Stomach smooth muscle (tissue), 2 donors: ENCODE measurements around the gene LRRC4C.
"Not testable (repeated sequence)": the region's sequence is repeated elsewhere in the genome, so short reads cannot be mapped to it uniquely, and the experiment has no call there.

Source experiments
- H3K27ac ChIP-seq: one replicate; pipeline ENCODE4 v1.7.0; 2013; ENCODE audit warnings: mild to moderate bottlenecking, low read length, inconsistent platforms
- H3K27me3 ChIP-seq, 2 donors: one replicate each; pipeline ENCODE4 v1.7.0; 2013; ENCODE audit warnings: low read length in 2 of 2; ENCODE audit not compliant: insufficient read depth in 2 of 2, control insufficient read depth in 1 of 2
- H3K36me3 ChIP-seq, 2 donors: one replicate each; pipeline ENCODE4 v1.7.0; 2013; ENCODE audit warnings: low read length in 2 of 2; ENCODE audit not compliant: control insufficient read depth in 2 of 2, insufficient read depth in 2 of 2
- H3K4me1 ChIP-seq: one replicate; pipeline ENCODE4 v1.7.0; 2013; ENCODE audit warnings: low read length; ENCODE audit not compliant: control insufficient read depth, insufficient read depth
- H3K4me3 ChIP-seq, 2 donors: one replicate each; pipeline ENCODE4 v1.7.0; 2013; ENCODE audit warnings: low read length in 2 of 2
- H3K9ac ChIP-seq, 2 donors: one replicate each; pipeline ENCODE4 v1.7.0; 2013; ENCODE audit warnings: low read length in 2 of 2, mild to moderate bottlenecking in 1 of 2
- H3K9me3 ChIP-seq, 2 donors: one replicate each; pipeline ENCODE4 v1.7.0; 2013; ENCODE audit warnings: low read length in 2 of 2; ENCODE audit not compliant: control insufficient read depth in 2 of 2
- donor health status: healthy.
- donor health status: Pancreatic carcinoma.

The LRRC4C gene

GRCh38 chr11:40975076-40975475 is 484.4 kb downstream of the LRRC4C start:
- peaks cover 0 to 2% of the 10 kb centered on the region in 2 donors for H3K9me3 ChIP-seq
- H3K27ac ChIP-seq: no peak overlapping the region

GRCh38 chr11:40974186-40974795 is 485.2 kb downstream of the LRRC4C start:
- Histone ChIP-seq H3K27ac (no peak overlapping the region), H3K9me3 (peaks cover 0 to 6% of the 10 kb centered on the region in 2 donors), H3K4me1 (no peaks in the 10 kb centered on the region)

More at GRCh38 chr11:40975076-40975475, 484.4 kb downstream of the LRRC4C start:
- no peak overlapping the region for H3K4me3 ChIP-seq
- H3K4me1 ChIP-seq: no peaks in the 10 kb centered on the region
- H3K27me3 ChIP-seq: no peaks in the 10 kb centered on the region
- no peaks in the 10 kb centered on the region for H3K36me3 ChIP-seq
- no peak overlapping the region for H3K9ac ChIP-seq

GRCh38 chr11:40958707-40959106 is 500.7 kb downstream of the LRRC4C start:
- Histone ChIP-seq H3K4me3 (no peak overlapping the region), H3K27ac (no peak overlapping the region), H3K4me1 (no peaks in the 10 kb centered on the region), H3K9me3 (no peaks in the 10 kb centered on the region), H3K36me3 (no peaks in the 10 kb centered on the region), H3K9ac (no peak overlapping the region), H3K27me3 (no peaks in the 10 kb centered on the region)

More at GRCh38 chr11:40974186-40974795, 485.2 kb downstream of the LRRC4C start:
- H3K4me3 ChIP-seq: no peak overlapping the region
- no peaks in the 10 kb centered on the region for H3K27me3 ChIP-seq
- H3K36me3 ChIP-seq: no peaks in the 10 kb centered on the region
- no peak overlapping the region for H3K9ac ChIP-seq

DNA sequence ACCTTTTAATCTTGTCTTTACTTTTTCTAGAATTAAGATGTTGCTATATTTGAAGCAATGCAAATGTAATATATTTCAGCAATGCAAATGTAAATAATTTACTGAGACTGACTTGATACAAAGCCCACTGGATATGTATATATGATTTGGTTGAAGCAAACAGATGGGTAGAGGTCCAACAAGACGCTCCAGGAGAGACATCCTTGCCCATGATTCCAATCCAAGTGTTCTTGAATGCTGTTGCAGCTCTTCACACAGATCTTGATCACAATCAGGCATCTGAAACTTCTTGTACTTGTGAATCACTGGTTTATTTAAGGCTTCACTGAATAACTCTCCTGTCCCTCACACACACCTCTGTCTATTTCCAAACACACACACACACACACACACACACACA is 507.0 kb downstream of the LRRC4C start:
- Histone ChIP-seq H3K4me1 (no peaks in the 10 kb centered on the region), H3K9me3 (no peaks in the 10 kb centered on the region), H3K9ac (no peak overlapping the region), H3K36me3 (no peaks in the 10 kb centered on the region), H3K27me3 (no peaks in the 10 kb centered on the region), H3K4me3 (no peak overlapping the region), H3K27ac (no peak overlapping the region)

GRCh38 chr11:40938002-40938401 is 521.5 kb downstream of the LRRC4C start:
- Histone ChIP-seq H3K4me3 (no peak overlapping the region), H3K4me1 (no peaks in the 10 kb centered on the region), H3K9me3 (no peaks in the 10 kb centered on the region), H3K27ac (no peak overlapping the region), H3K9ac (no peak overlapping the region), H3K36me3 (no peaks in the 10 kb centered on the region), H3K27me3 (no peaks in the 10 kb centered on the region)

- no peaks in the 10 kb centered on the region for H3K9me3 ChIP-seq
- no peaks in the 10 kb centered on the region for H3K4me1 ChIP-seq
- H3K9ac ChIP-seq: no peak overlapping the region
- no peak overlapping the region for H3K4me3 ChIP-seq
- H3K27ac ChIP-seq: no peak overlapping the region
- H3K36me3 ChIP-seq: no peaks in the 10 kb centered on the region
- no peaks in the 10 kb centered on the region for H3K27me3 ChIP-seq
These were observed 534.5 kb downstream of the LRRC4C start for GRCh38 chr11:40924915-40925314.

DNA sequence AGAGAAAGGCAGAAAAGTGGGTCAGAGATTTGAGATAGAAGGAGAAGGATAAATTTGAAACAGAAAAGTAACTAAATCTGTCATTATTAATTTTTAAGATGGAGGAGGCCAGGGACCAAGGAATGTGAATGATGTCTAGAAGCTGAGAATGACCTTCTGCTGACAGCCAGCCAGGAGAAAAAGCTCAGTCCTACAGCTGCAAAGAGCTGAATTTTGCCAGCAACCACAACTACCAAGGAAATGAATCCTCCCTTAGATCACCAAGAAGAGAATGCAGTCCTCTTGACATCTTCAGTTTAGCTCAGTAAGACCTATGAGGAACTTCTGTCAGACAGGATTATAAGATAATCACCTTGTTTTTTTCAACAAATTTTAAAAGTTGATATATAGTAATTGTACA is 538.2 kb downstream of the LRRC4C start:
- Histone ChIP-seq H3K4me1 (no peaks in the 10 kb centered on the region), H3K27ac (no peak overlapping the region), H3K4me3 (no peak overlapping the region)

DNA sequence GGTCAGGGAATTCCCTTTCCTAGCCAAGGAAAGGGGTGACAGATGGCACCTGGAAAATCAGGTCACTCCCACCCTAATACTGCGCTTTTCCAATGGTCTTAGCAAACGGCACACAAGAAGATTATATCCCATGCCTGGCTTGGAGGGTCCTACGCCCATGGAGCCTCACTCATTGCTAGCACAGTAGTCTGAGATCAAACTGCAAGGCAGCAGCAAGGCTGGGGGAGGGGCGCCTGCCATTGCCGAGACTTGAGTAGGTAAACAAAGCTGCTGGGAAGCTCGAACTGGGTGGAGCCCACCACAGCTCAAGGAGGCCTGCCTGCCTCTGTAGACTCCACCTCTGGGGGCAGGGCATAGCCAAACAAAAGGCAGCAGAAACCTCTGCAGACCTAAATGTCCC is 548.7 kb downstream of the LRRC4C start:
- H3K36me3 ChIP-seq, H3K9ac ChIP-seq, H3K4me1 ChIP-seq, H3K4me3 ChIP-seq, H3K9me3 ChIP-seq, H3K27me3 ChIP-seq, H3K27ac ChIP-seq: not testable (repeated sequence)

More for the DNA sequence above, 538.2 kb downstream of the LRRC4C start:
- H3K9me3 ChIP-seq: no peaks in the 10 kb centered on the region
- no peak overlapping the region for H3K9ac ChIP-seq
- H3K36me3 ChIP-seq: no peaks in the 10 kb centered on the region
- H3K27me3 ChIP-seq: no peaks in the 10 kb centered on the region

GRCh38 chr11:40894501-40894900 is 565.0 kb downstream of the LRRC4C start:
- H3K4me1 ChIP-seq: no peaks in the 10 kb centered on the region
- no peak overlapping the region for H3K4me3 ChIP-seq
- no peaks in the 10 kb centered on the region for H3K36me3 ChIP-seq
- no peaks in the 10 kb centered on the region for H3K9me3 ChIP-seq
- H3K27ac ChIP-seq: no peak overlapping the region
- H3K27me3 ChIP-seq: no peaks in the 10 kb centered on the region
- no peak overlapping the region for H3K9ac ChIP-seq

DNA sequence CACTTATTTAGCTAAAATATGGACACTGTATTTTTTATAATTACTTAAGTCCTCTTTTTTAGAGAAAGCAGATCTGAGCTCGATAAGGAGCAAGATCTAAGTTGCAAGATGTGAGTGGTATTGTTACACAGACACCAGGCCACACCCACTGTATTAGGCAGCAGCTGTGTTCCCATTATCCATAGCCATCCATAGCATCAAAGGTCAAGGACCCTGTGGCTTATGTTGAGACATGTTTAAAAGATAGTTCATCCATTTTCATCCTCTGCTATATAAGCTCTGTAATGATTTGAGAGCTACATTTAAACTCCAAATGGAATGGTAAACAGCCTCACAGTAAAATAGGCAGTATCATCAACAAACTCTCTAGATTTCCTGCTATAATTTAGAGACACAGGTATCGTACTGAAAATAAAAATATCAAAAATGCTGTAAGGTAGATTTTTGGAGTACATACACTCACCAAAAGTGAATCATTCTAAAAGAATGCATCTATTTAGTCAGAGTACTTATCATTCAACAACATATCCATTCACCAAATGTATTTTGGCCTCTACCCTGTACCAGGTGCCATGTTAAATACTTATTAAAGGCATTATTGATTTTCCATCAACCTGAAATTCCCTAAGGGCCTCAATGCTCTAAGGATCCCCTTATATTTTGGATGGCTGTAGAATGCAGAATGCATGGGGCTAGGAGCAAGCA is 574.0 kb downstream of the LRRC4C start:
- no peak overlapping the region for H3K9ac ChIP-seq
- no peak overlapping the region for H3K27ac ChIP-seq
- no peaks in the 10 kb centered on the region for H3K36me3 ChIP-seq
- H3K4me1 ChIP-seq: no peaks in the 10 kb centered on the region
- no peak overlapping the region for H3K4me3 ChIP-seq
- no peaks in the 10 kb centered on the region for H3K9me3 ChIP-seq
- H3K27me3 ChIP-seq: no peaks in the 10 kb centered on the region

- H3K9ac ChIP-seq: no peak overlapping the region
- H3K4me1 ChIP-seq: no peaks in the 10 kb centered on the region
- no peaks in the 10 kb centered on the region for H3K27me3 ChIP-seq
- H3K27ac ChIP-seq: no peak overlapping the region
- no peaks in the 10 kb centered on the region for H3K9me3 ChIP-seq
- no peaks in the 10 kb centered on the region for H3K36me3 ChIP-seq
- H3K4me3 ChIP-seq: no peak overlapping the region
These were observed 577.2 kb downstream of the LRRC4C start for GRCh38 chr11:40882301-40882700.
